HG03520 (cell line): ENCODE data around the gene AKT1S1.
A peak's percentile ranks its signal among the peaks of the same experiment; 100 is the strongest.

Experiments used
- ATAC-seq: cut with Tn5 transposase; IDR thresholded peaks from one replicate; pipeline ENCODE4 v1.9.1; 2021; ENCODE audit warnings: mild to moderate bottlenecking, moderate library complexity; ENCODE audit not compliant: unreplicated experiment

Gene AKT1S1

GRCh38 chr19:49884760-49885159, 7.6 kb upstream of the AKT1S1 start:
- no peak for ATAC-seq

- ATAC-seq: no peak
These were observed 7.0 kb upstream of the AKT1S1 start for GRCh38 chr19:49884109-49884508.

GRCh38 chr19:49883094-49883493, 5.9 kb upstream of the AKT1S1 start:
- no peak for ATAC-seq

- no peak for ATAC-seq
These were observed 5.5 kb upstream of the AKT1S1 start for GRCh38 chr19:49882643-49883042.

GRCh38 chr19:49881672-49882394, 4.7 kb upstream of the AKT1S1 start:
- no peak for ATAC-seq

GRCh38 chr19:49881186-49881585, 4.0 kb upstream of the AKT1S1 start:
- ATAC-seq: no peak

- no peak for ATAC-seq
These were observed 3.2 kb upstream of the AKT1S1 start for GRCh38 chr19:49880162-49880869.

- no peak for ATAC-seq
These were observed 2.2 kb upstream of the AKT1S1 start for GRCh38 chr19:49879243-49879963.

GRCh38 chr19:49878744-49879070, 1.6 kb upstream of the AKT1S1 start:
- no peak for ATAC-seq

- ATAC-seq: peak; percentile 34
These were observed 956 bp upstream of the AKT1S1 start for GRCh38 chr19:49877879-49878743.

- peak; percentile 42 for ATAC-seq
These were observed 634 bp downstream of the AKT1S1 start for GRCh38 chr19:49876422-49877019.

- no peak for ATAC-seq
These were observed 1.2 kb downstream of the AKT1S1 start for GRCh38 chr19:49875857-49876421.

- no peak for ATAC-seq
These were observed 2.0 kb downstream of the AKT1S1 start for GRCh38 chr19:49875177-49875576.

- ATAC-seq: no peak
These were observed 2.5 kb downstream of the AKT1S1 start for GRCh38 chr19:49874503-49875157.

- no peak for ATAC-seq
These were observed 3.3 kb downstream of the AKT1S1 start for GRCh38 chr19:49873834-49874233.

- ATAC-seq: no peak
These were observed 4.0 kb downstream of the AKT1S1 start for GRCh38 chr19:49873129-49873521.

- no peak for ATAC-seq
These were observed 4.7 kb downstream of the AKT1S1 start for GRCh38 chr19:49872245-49873128.

- no peak for ATAC-seq
These were observed 5.7 kb downstream of the AKT1S1 start for GRCh38 chr19:49871349-49871985.
